ENCODE results near the gene CPXM2. TPM values are rescaled to one million over a fixed set of nuclear protein-coding genes. Genes with fewer than 3 reads are reported as not detected.

The CPXM2 gene
- total and polyA plus RNA-seq, 10 of the 15 experiments (the other 5 are each of a cell fraction or from before 2014, with no cell fraction given), result 0.08 to 1.1 (median 0.58) TPM

DNA sequence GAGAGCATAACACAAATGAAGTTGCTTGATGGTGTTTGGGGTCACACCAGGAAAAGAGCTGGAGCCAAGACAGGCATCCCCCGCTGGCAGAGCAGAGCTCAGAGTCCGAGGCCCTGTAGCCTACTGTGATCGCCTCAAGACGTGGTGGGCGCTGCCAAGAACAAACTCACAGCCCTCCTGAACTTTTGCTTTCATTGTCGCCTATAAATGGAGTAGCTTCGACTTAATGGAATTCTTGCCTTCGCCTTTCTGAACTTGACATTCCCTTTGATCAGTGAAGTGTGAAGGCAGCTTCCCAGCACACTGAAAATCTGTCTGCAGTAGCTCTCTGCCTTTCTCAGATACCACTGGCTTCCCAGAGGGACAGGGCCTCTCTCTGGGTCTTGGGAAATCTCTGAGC lies 21.3 kb downstream of the CPXM2 start:
- Histone ChIP-seq H3K4me2 (ENCODE audit: control insufficient read depth, insufficient read depth) (no peak overlapping the region), H3K27ac (ENCODE audit: control insufficient read depth, insufficient read depth) (no peak overlapping the region), H3K27me3 (replicated peaks in 1 of 2; ENCODE audit: control insufficient read depth in 2 of 2, insufficient read depth in 2 of 2, low read length in 1 of 2) (peaks cover 2% of the 10 kb centered on the region in 2 experiments; a peak in 3 of 4 replicates), H3K36me3 (ENCODE audit: control insufficient read depth in 2 of 2, insufficient read depth in 2 of 2, low read length in 1 of 2) (no peaks in the 10 kb centered on the region), H3K9me3 (replicated peaks; ENCODE audit: control insufficient read depth, insufficient read depth, low read length) (no peaks in the 10 kb centered on the region), H3K4me3 (no peak overlapping the region), H3K79me2 (ENCODE audit: control insufficient read depth, insufficient read depth, low read length) (no peaks in the 10 kb centered on the region), H4K20me1 (ENCODE audit: control insufficient read depth, insufficient read depth) (no peaks in the 10 kb centered on the region), H3K9ac (ENCODE audit: control insufficient read depth, insufficient read depth, low read length) (no peak overlapping the region), H2AFZ (ENCODE audit: control insufficient read depth, low read depth, low read length) (no peak overlapping the region), H3K4me1 (ENCODE audit: control insufficient read depth, insufficient read depth, low read length) (no peaks in the 10 kb centered on the region)
- ChIA-PET RAD21 (ENCODE audit: unreplicated experiment) (no interaction called here), POLR2A (no interaction called here), CTCF (no interaction called here), SMC1A (ENCODE audit: uncharacterized antibody, unreplicated experiment) (interaction anchor here (1.4 kb wide), 1 partner anchor 22 kb away, joined by 4 read pairs; no protein-coding TSS in a partner anchor)
- no peak for FAIRE-seq
- DNase-seq (ENCODE audit: low read depth, low spot score), result no peak
- TF ChIP-seq ATF7 (IDR thresholded peaks at IDR 0.05; ENCODE audit: low read depth) (no peak), KDM1A (IDR thresholded peaks at IDR 0.05; ENCODE audit: borderline replicate concordance) (no peak), KAT2A (conservative IDR thresholded peaks at IDR 0.05; ENCODE audit: control insufficient read depth, low read depth, low read length) (no peak), ESRRA (IDR thresholded peaks at IDR 0.05; ENCODE audit: low read length) (no peak), HSF1 (IDR thresholded peaks at IDR 0.05; ENCODE audit: low read depth, low read length) (no peak), MTA2 (IDR thresholded peaks at IDR 0.05; ENCODE audit: low read depth) (no peak), EP300 (IDR thresholded peaks at IDR 0.05; ENCODE audit: borderline replicate concordance in 1 of 2, control insufficient read depth in 1 of 2, low read depth in 2 of 2, low read length in 2 of 2) (no peak)
- ATAC-seq, result no peak
- in situ Hi-C loops (cut with MboI) (no loop called here), intact Hi-C loops (cut with micrococcal nuclease; ENCODE audit: unreplicated experiment) (no loop called here)
- WGBS (ENCODE audit: insufficient coverage, insufficient replicate concordance, low lambda C conversion rate, missing lambda C conversion rate), result 9% methylated on average over 8 of the region's 8 CpGs
- no TSS peak for BruUV-seq (replicated peaks)
